Esophagus (tissue), 2 donors: ENCODE results near the gene LOC128125822.

Source experiments
- H3K27ac ChIP-seq, 2 donors: one replicate each; pipeline ENCODE4 v1.5.1; 2013; ENCODE audit warnings: low read depth in 2 of 2, mild to moderate bottlenecking in 2 of 2, inconsistent platforms in 1 of 2, low read length in 1 of 2, moderate library complexity in 1 of 2
- H3K27me3 ChIP-seq, 2 donors: one replicate each; pipeline ENCODE4 v1.6.1; 2013; ENCODE audit warnings: low read length in 2 of 2, control low read depth in 1 of 2, mild to moderate bottlenecking in 1 of 2; ENCODE audit not compliant: insufficient read depth in 2 of 2, control insufficient read depth in 1 of 2
- H3K36me3 ChIP-seq, 2 donors: one replicate each; pipeline ENCODE4 v1.6.1; 2013; ENCODE audit warnings: low read length in 1 of 2; ENCODE audit not compliant: control insufficient read depth in 2 of 2, insufficient read depth in 2 of 2
- H3K4me1 ChIP-seq, 2 donors: one replicate each; pipeline ENCODE4 v1.6.1; 2013; ENCODE audit warnings: low read length in 1 of 2; ENCODE audit not compliant: control insufficient read depth in 2 of 2, insufficient read depth in 2 of 2
- H3K4me3 ChIP-seq, 2 donors: one replicate each; pipeline ENCODE4 v1.5.1; 2013; ENCODE audit warnings: low read length in 2 of 2, mild to moderate bottlenecking in 2 of 2, low read depth in 1 of 2, moderate library complexity in 1 of 2
- H3K9me3 ChIP-seq, 2 donors: one replicate each; pipeline ENCODE4 v1.6.1; 2013; ENCODE audit warnings: mild to moderate bottlenecking in 2 of 2, low read depth in 1 of 2, low read length in 1 of 2, moderate library complexity in 1 of 2; ENCODE audit not compliant: control insufficient read depth in 2 of 2, insufficient read depth in 1 of 2
- WGBS, 2 donors: extraction: QIAGEN DNeasy Blood & Tissue Kit; methylation state at CpG; one replicate each; pipeline ENCODE4 v1.1.7; 2013; 5-methylcytosine and 5-hydroxymethylcytosine counted together
- donor health status: healthy with polysubstance abuse.
- donor health status: Bipolar disorder and iron deficiency.

Gene LOC128125822

GRCh38 chr6:63533026-63533425 is 39.3 kb upstream of the LOC128125822 start:
- Histone ChIP-seq H3K4me1 (no peaks in the 10 kb centered on the region), H3K9me3 (no peaks in the 10 kb centered on the region), H3K27me3 (no peaks in the 10 kb centered on the region), H3K27ac (no peak overlapping the region), H3K4me3 (no peak overlapping the region), H3K36me3 (no peaks in the 10 kb centered on the region)
- WGBS, 2 donors, result 85 to 86% methylated on average over 3 of the region's 3 CpGs

- Histone ChIP-seq H3K4me3 (no peak overlapping the region), H3K4me1 (no peaks in the 10 kb centered on the region)
- 89 to 93% methylated on average over 4 of the region's 4 CpGs for WGBS, 2 donors
These were observed 38.3 kb upstream of the LOC128125822 start for GRCh38 chr6:63533952-63534351.

GRCh38 chr6:63537201-63537958 is 34.9 kb upstream of the LOC128125822 start:
- H3K27me3 ChIP-seq, result no peaks in the 10 kb centered on the region
- H3K4me3 ChIP-seq, result no peak overlapping the region
- no peaks in the 10 kb centered on the region for H3K36me3 ChIP-seq
- no peak overlapping the region for H3K27ac ChIP-seq
- H3K9me3 ChIP-seq, result no peaks in the 10 kb centered on the region
- 28 to 46% methylated on average over 9 of the region's 9 CpGs for WGBS, 2 donors
- no peaks in the 10 kb centered on the region for H3K4me1 ChIP-seq

More at GRCh38 chr6:63533952-63534351, 38.3 kb upstream of the LOC128125822 start:
- Histone ChIP-seq H3K27ac (no peak overlapping the region), H3K36me3 (no peaks in the 10 kb centered on the region), H3K9me3 (no peaks in the 10 kb centered on the region), H3K27me3 (no peaks in the 10 kb centered on the region)

- Histone ChIP-seq H3K36me3 (no peaks in the 10 kb centered on the region), H3K27ac (no peak overlapping the region), H3K4me3 (no peak overlapping the region), H3K9me3 (no peaks in the 10 kb centered on the region), H3K27me3 (no peaks in the 10 kb centered on the region), H3K4me1 (no peaks in the 10 kb centered on the region)
These were observed 34.4 kb upstream of the LOC128125822 start for GRCh38 chr6:63537959-63538300.

- H3K4me3 ChIP-seq, result no peak overlapping the region
- 67 to 73% methylated on average over 1 of the region's 1 CpG for WGBS, 2 donors
- H3K27me3 ChIP-seq, result no peaks in the 10 kb centered on the region
- H3K9me3 ChIP-seq, result no peaks in the 10 kb centered on the region
- no peak overlapping the region for H3K27ac ChIP-seq
- no peaks in the 10 kb centered on the region for H3K36me3 ChIP-seq
- H3K4me1 ChIP-seq, result no peaks in the 10 kb centered on the region
These were observed 33.7 kb upstream of the LOC128125822 start for GRCh38 chr6:63538550-63538949.

- H3K9me3 ChIP-seq, result no peaks in the 10 kb centered on the region
- no peaks in the 10 kb centered on the region for H3K36me3 ChIP-seq
- H3K27ac ChIP-seq, result no peak overlapping the region
- H3K4me3 ChIP-seq, result no peak overlapping the region
- no peaks in the 10 kb centered on the region for H3K27me3 ChIP-seq
- 58 to 78% methylated on average over 1 of the region's 1 CpG for WGBS, 2 donors
- no peaks in the 10 kb centered on the region for H3K4me1 ChIP-seq
These were observed 29.3 kb upstream of the LOC128125822 start for GRCh38 chr6:63543001-63543400.

GRCh38 chr6:63543982-63544381 is 28.3 kb upstream of the LOC128125822 start:
- Histone ChIP-seq H3K27ac (no peak overlapping the region), H3K9me3 (no peaks in the 10 kb centered on the region), H3K27me3 (no peaks in the 10 kb centered on the region), H3K36me3 (no peaks in the 10 kb centered on the region), H3K4me1 (no peaks in the 10 kb centered on the region), H3K4me3 (no peak overlapping the region)
- 65 to 66% methylated on average over 3 of the region's 3 CpGs for WGBS, 2 donors

GRCh38 chr6:63546236-63546635 is 26.0 kb upstream of the LOC128125822 start:
- Histone ChIP-seq H3K27me3 (no peaks in the 10 kb centered on the region), H3K27ac (no peak overlapping the region), H3K9me3 (no peaks in the 10 kb centered on the region), H3K4me1 (no peaks in the 10 kb centered on the region), H3K36me3 (no peaks in the 10 kb centered on the region), H3K4me3 (no peak overlapping the region)
- WGBS, 2 donors, result 92 to 94% methylated on average over 6 of the region's 6 CpGs

- Histone ChIP-seq H3K27me3 (no peaks in the 10 kb centered on the region), H3K27ac (no peak overlapping the region), H3K4me1 (no peaks in the 10 kb centered on the region), H3K4me3 (no peak overlapping the region), H3K36me3 (no peaks in the 10 kb centered on the region), H3K9me3 (no peaks in the 10 kb centered on the region)
- 99 to 100% methylated on average over 1 of the region's 1 CpG for WGBS, 2 donors
These were observed 25.6 kb upstream of the LOC128125822 start for GRCh38 chr6:63546697-63547096.

GRCh38 chr6:63549076-63549475 is 23.2 kb upstream of the LOC128125822 start:
- H3K36me3 ChIP-seq, result no peaks in the 10 kb centered on the region
- 90 to 94% methylated on average over 5 of the region's 5 CpGs for WGBS, 2 donors
- no peaks in the 10 kb centered on the region for H3K9me3 ChIP-seq
- no peaks in the 10 kb centered on the region for H3K27me3 ChIP-seq
- no peaks in the 10 kb centered on the region for H3K4me1 ChIP-seq
- no peak overlapping the region for H3K4me3 ChIP-seq
- H3K27ac ChIP-seq, result no peak overlapping the region
